DND-41 (cell line): Measurements from ENCODE around the gene COQ3.

Experiments
- ATAC-seq: fragments of 200-7000 bp; cut with Tn5 transposase; 3 replicates; pipeline ENCODE4 v1.9.1; 2021; ENCODE audit warnings: low read depth; ENCODE audit not compliant: insufficient read depth
- DNase-seq: peaks from one replicate; pipeline ENCODE4 v3.0.0-alpha.2; 2020
- H2AFZ ChIP-seq: 2 replicates; pipeline ENCODE4 v1.6.0; 2012; ENCODE audit warnings: low read depth, low read length
- H3K27ac ChIP-seq: 2 replicates; pipeline ENCODE4 v1.5.1; 2012; ENCODE audit warnings: low read length, inconsistent platforms
- H3K27me3 ChIP-seq: fragments of 200-600 bp; sonication (generic); 2 replicates; pipeline ENCODE4 v1.6.0; 2012; ENCODE audit warnings: low read length, mild to moderate bottlenecking, inconsistent platforms; ENCODE audit not compliant: insufficient read depth, poor library complexity
- H3K36me3 ChIP-seq: 2 replicates; pipeline ENCODE4 v1.5.1; 2012; ENCODE audit warnings: low read length, inconsistent platforms; ENCODE audit not compliant: insufficient read depth
- H3K4me1 ChIP-seq: 2 replicates; pipeline ENCODE4 v1.5.1; 2012; ENCODE audit warnings: mild to moderate bottlenecking, low read length; ENCODE audit not compliant: insufficient read depth
- H3K4me2 ChIP-seq: 2 replicates; pipeline ENCODE4 v1.6.0; 2012; ENCODE audit warnings: mild to moderate bottlenecking, moderate library complexity, low read length, inconsistent platforms; ENCODE audit not compliant: insufficient read depth
- H3K4me3 ChIP-seq, 2 experiments: fragments of 200-600 bp in 1 of 2; shearing (Covaris generic) in 1 of 2; 2 replicates each; pipeline ENCODE4 v1.5.1; 2012 to 2016; ENCODE audit warnings: inconsistent platforms in 2 of 2, low read length in 2 of 2, mild to moderate bottlenecking in 2 of 2, low read depth in 1 of 2, moderate library complexity in 1 of 2
- H3K79me2 ChIP-seq: 2 replicates; pipeline ENCODE4 v1.6.0; 2012; ENCODE audit warnings: low read length, inconsistent platforms; ENCODE audit not compliant: insufficient read depth
- H3K9ac ChIP-seq: 2 replicates; pipeline ENCODE4 v1.6.0; 2012; ENCODE audit warnings: low read depth, mild to moderate bottlenecking, inconsistent platforms, low read length, moderate library complexity
- H3K9me3 ChIP-seq: 2 replicates; pipeline ENCODE4 v1.5.1; 2012; ENCODE audit warnings: low read length, moderate library complexity, mild to moderate bottlenecking, inconsistent platforms; ENCODE audit not compliant: insufficient read depth, severe bottlenecking
- H4K20me1 ChIP-seq: 2 replicates; pipeline ENCODE4 v1.6.0; 2012; ENCODE audit warnings: low read length; ENCODE audit not compliant: insufficient read depth
- EZH2 ChIP-seq: IDR thresholded peaks from 3 replicates; pipeline ENCODE4 v1.6.1; 2012; ENCODE audit warnings: borderline replicate concordance, low read depth, mild to moderate bottlenecking, moderate library complexity, low read length, inconsistent platforms; ENCODE audit not compliant: severe bottlenecking
- TF ChIP-seq, protein P1 (sequence below): IDR thresholded peaks from 2 replicates; pipeline ENCODE4 v1.5.1; 2012; ENCODE audit warnings: borderline replicate concordance, low read length, moderate library complexity, mild to moderate bottlenecking; ENCODE audit not compliant: poor library complexity, severe bottlenecking; ENCODE audit errors: extremely low read depth

Gene COQ3

DNA sequence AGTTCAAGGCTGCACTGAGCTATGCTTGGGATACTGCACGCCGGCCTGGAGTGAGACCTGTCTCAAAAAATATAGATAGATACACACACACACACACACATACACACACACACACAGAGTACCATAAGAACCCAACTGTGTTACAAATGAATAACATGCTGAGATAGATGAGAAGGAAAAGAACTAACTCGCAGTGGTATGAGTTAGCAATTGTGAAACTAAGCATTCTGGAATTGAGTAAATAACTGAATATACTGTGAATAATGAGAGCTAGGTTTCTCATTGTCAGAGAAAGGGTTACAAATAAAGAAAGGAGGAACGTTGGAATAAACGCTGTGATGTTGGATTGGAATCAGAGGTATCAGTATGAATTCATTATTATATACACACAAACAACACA lies 30.0 kb downstream of the COQ3 start:
- Histone ChIP-seq H3K4me3 (no peak overlapping the region), H3K9ac (no peak overlapping the region), H3K4me2 (no peak overlapping the region), H3K36me3 (no peaks in the 10 kb centered on the region; the same call in 1 of the 2 replicates), H3K27me3 (peaks cover 3% of the 10 kb centered on the region), H3K79me2 (no peaks in the 10 kb centered on the region), H3K4me1 (no peaks in the 10 kb centered on the region), H3K9me3 (no peaks in the 10 kb centered on the region), H4K20me1 (no peaks in the 10 kb centered on the region), H3K27ac (no peak overlapping the region), H2AFZ (no peak overlapping the region)
- DNase-seq, result no peak
- ATAC-seq, result no peak
- no peak for TF ChIP-seq EZH2
- TF ChIP-seq, protein P1, sequence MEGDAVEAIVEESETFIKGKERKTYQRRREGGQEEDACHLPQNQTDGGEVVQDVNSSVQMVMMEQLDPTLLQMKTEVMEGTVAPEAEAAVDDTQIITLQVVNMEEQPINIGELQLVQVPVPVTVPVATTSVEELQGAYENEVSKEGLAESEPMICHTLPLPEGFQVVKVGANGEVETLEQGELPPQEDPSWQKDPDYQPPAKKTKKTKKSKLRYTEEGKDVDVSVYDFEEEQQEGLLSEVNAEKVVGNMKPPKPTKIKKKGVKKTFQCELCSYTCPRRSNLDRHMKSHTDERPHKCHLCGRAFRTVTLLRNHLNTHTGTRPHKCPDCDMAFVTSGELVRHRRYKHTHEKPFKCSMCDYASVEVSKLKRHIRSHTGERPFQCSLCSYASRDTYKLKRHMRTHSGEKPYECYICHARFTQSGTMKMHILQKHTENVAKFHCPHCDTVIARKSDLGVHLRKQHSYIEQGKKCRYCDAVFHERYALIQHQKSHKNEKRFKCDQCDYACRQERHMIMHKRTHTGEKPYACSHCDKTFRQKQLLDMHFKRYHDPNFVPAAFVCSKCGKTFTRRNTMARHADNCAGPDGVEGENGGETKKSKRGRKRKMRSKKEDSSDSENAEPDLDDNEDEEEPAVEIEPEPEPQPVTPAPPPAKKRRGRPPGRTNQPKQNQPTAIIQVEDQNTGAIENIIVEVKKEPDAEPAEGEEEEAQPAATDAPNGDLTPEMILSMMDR, result no peak

DNA sequence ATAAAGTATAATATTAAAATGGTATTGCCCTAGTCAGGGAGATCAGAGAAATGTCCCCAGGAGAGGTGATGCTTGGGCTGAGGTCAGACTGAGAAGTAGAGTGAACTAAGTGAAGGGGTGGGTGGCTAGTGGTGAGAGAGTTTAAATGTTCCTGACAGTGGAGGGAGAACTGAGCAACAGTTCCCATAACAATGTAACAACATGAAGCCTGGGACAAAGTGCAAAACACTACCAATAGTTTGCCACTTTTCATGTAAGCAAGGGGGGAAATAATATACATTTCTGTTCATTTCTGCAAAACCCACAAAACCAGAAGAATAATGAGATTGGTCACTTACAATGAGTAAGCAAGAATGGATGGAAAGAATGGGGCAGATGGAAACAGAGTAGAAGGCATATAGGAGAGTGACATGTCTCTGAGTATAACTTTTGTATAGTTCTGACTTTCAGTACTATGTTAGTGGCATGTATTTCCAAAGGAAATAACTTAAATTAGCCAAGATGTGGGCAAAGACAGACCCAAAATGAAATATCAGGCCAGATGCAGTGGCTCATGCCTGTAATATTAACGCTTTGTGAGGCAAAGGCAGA lies 31.2 kb downstream of the COQ3 start:
- Histone ChIP-seq H3K9me3 (no peaks in the 10 kb centered on the region), H4K20me1 (no peaks in the 10 kb centered on the region), H3K4me3 (no peak overlapping the region), H3K9ac (no peak overlapping the region), H3K4me2 (no peak overlapping the region), H3K27me3 (peaks cover 3% of the 10 kb centered on the region), H3K27ac (no peak overlapping the region), H2AFZ (no peak overlapping the region), H3K79me2 (no peaks in the 10 kb centered on the region), H3K4me1 (no peaks in the 10 kb centered on the region), H3K36me3 (no peaks in the 10 kb centered on the region)
- ATAC-seq, result no peak
- TF ChIP-seq, protein P1, result no peak
- no peak for TF ChIP-seq EZH2
- no peak for DNase-seq

DNA sequence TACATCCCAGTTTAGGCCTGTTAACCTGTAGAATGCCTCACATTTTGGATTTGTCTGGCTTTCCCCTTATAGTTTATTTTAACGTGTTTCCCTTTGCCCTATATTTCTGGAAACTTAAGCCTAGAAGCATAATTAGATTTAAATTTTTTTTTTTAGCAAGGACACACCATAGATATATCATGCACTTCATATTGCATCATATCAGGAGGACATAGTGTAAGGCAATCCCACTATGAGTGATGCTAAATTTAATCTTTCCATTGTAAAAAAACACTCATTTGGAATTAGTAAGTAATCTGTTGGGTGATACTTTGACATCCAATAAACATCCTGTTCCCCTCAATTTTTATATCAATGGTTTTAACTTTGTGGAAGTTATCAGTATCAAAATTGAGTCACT lies 34.2 kb downstream of the COQ3 start:
- H3K4me2 ChIP-seq, result no peak overlapping the region
- H3K9me3 ChIP-seq, result no peaks in the 10 kb centered on the region
- H3K27me3 ChIP-seq, result peaks cover 3% of the 10 kb centered on the region
- H3K27ac ChIP-seq, result no peak overlapping the region
- TF ChIP-seq, protein P1, result no peak
- TF ChIP-seq EZH2, result no peak
- ATAC-seq, result no peak
- no peak overlapping the region for H3K4me3 ChIP-seq
- no peaks in the 10 kb centered on the region for H3K4me1 ChIP-seq
- no peak overlapping the region for H3K9ac ChIP-seq
- DNase-seq, result no peak
- H2AFZ ChIP-seq, result no peak overlapping the region
- H4K20me1 ChIP-seq, result no peaks in the 10 kb centered on the region
- H3K79me2 ChIP-seq, result no peaks in the 10 kb centered on the region
- no peaks in the 10 kb centered on the region for H3K36me3 ChIP-seq
